ENCODE data around the gene COMMD7.

GRCh38 chr20:32652739-32653526, 90.3 kb downstream of the COMMD7 start:
- TF ChIP-seq EZH2phosphoT487 (IDR thresholded peaks at IDR 0.05; ENCODE audit: borderline replicate concordance) (no peak), ATF3 (IDR thresholded peaks at IDR 0.05) (no peak), JUND (IDR thresholded peaks at IDR 0.05) (no peak), MAX (IDR thresholded peaks at IDR 0.05) (no peak), CTCF (IDR thresholded peaks at IDR 0.05 in 2 of 3, conservative IDR thresholded peaks at IDR 0.05 in 1 of 3; ENCODE audit: borderline replicate concordance in 1 of 3, insufficient read depth in 1 of 3, low read depth in 2 of 3, low read length in 2 of 3) (peak; percentile 87 to 91 (median 88))

Data from HCT116 (cell line).